ENCODE results near the gene RNASEH2C.

Gene RNASEH2C

GRCh38 chr11:65742353-65742752 is 21.8 kb upstream of the RNASEH2C start:
- H3F3A ChIP-seq (ENCODE audit: insufficient read depth, low read length), result no peaks in the 10 kb centered on the region
- no peak for DNase-seq
- H3K36me3 ChIP-seq (replicated peaks; ENCODE audit: insufficient read depth, low read length), result no peaks in the 10 kb centered on the region
- H3K9ac ChIP-seq (ENCODE audit: low read length), result no peak overlapping the region
- no peaks in the 10 kb centered on the region for H3K79me2 ChIP-seq (ENCODE audit: low read length)
- peaks cover 7% of the 10 kb centered on the region; the same call in 1 of the 2 replicates for H3K4me1 ChIP-seq (ENCODE audit: low read length)
- no peak overlapping the region for H3K4me3 ChIP-seq (ENCODE audit: low read length)
- no peaks in the 10 kb centered on the region for H3K9me2 ChIP-seq (replicated peaks; ENCODE audit: insufficient read depth, low read length)
- H3K27ac ChIP-seq (ENCODE audit: low read length), result no peak overlapping the region
- H2AFZ ChIP-seq (ENCODE audit: low read length), result no peak overlapping the region
- H3K27me3 ChIP-seq (replicated peaks; ENCODE audit: insufficient read depth, low read length), result 0 out of 2 replicates have a peak, but pooled peaks cover 6% of the 10 kb centered on the region
- TF ChIP-seq EZH2phosphoT487 (IDR thresholded peaks at IDR 0.05; ENCODE audit: low read length) (no peak), CTCF (IDR thresholded peaks at IDR 0.05; ENCODE audit: low read length) (no peak), EZH2 (optimal IDR thresholded peaks at IDR 0.05; ENCODE audit: low read depth, low read length) (no peak)
- H4K20me1 ChIP-seq (ENCODE audit: insufficient read depth, low read length), result no peaks in the 10 kb centered on the region
- no peaks in the 10 kb centered on the region for H3K9me3 ChIP-seq (replicated peaks; ENCODE audit: insufficient read depth, low read length)
- no peak overlapping the region for H3K4me2 ChIP-seq (ENCODE audit: low read depth, low read length)

GRCh38 chr11:65741185-65741584 is 20.6 kb upstream of the RNASEH2C start:
- no peak for DNase-seq
- no peak overlapping the region for H3K4me3 ChIP-seq (ENCODE audit: low read length)
- no peaks in the 10 kb centered on the region for H3F3A ChIP-seq (ENCODE audit: insufficient read depth, low read length)
- H3K27ac ChIP-seq (ENCODE audit: low read length), result no peak overlapping the region
- H3K27me3 ChIP-seq (replicated peaks; ENCODE audit: insufficient read depth, low read length), result peaks cover 16% of the 10 kb centered on the region; the same call in 1 of the 2 replicates
- peaks cover 7% of the 10 kb centered on the region; the same call in 1 of the 2 replicates for H3K4me1 ChIP-seq (ENCODE audit: low read length)
- H3K79me2 ChIP-seq (ENCODE audit: low read length), result no peaks in the 10 kb centered on the region
- no peaks in the 10 kb centered on the region for H3K9me3 ChIP-seq (replicated peaks; ENCODE audit: insufficient read depth, low read length)
- no peaks in the 10 kb centered on the region for H3K9me2 ChIP-seq (replicated peaks; ENCODE audit: insufficient read depth, low read length)
- H4K20me1 ChIP-seq (ENCODE audit: insufficient read depth, low read length), result no peaks in the 10 kb centered on the region
- TF ChIP-seq CTCF (IDR thresholded peaks at IDR 0.05; ENCODE audit: low read length) (no peak), EZH2 (optimal IDR thresholded peaks at IDR 0.05; ENCODE audit: low read depth, low read length) (no peak), EZH2phosphoT487 (IDR thresholded peaks at IDR 0.05; ENCODE audit: low read length) (no peak)
- H3K9ac ChIP-seq (ENCODE audit: low read length), result no peak overlapping the region
- H3K36me3 ChIP-seq (replicated peaks; ENCODE audit: insufficient read depth, low read length), result no peaks in the 10 kb centered on the region
- H3K4me2 ChIP-seq (ENCODE audit: low read depth, low read length), result no peak overlapping the region
- no peak overlapping the region for H2AFZ ChIP-seq (ENCODE audit: low read length)

- Histone ChIP-seq H3K9me3 (replicated peaks; ENCODE audit: insufficient read depth, low read length) (no peaks in the 10 kb centered on the region), H3K27ac (ENCODE audit: low read length) (no peak overlapping the region), H4K20me1 (ENCODE audit: insufficient read depth, low read length) (no peaks in the 10 kb centered on the region), H3F3A (ENCODE audit: insufficient read depth, low read length) (no peaks in the 10 kb centered on the region), H3K36me3 (replicated peaks; ENCODE audit: insufficient read depth, low read length) (no peaks in the 10 kb centered on the region), H3K9me2 (replicated peaks; ENCODE audit: insufficient read depth, low read length) (no peaks in the 10 kb centered on the region), H2AFZ (ENCODE audit: low read length) (no peak overlapping the region), H3K4me3 (ENCODE audit: low read length) (no peak overlapping the region), H3K9ac (ENCODE audit: low read length) (no peak overlapping the region), H3K27me3 (replicated peaks; ENCODE audit: insufficient read depth, low read length) (peaks cover 10% of the 10 kb centered on the region; the same call in 1 of the 2 replicates), H3K4me2 (ENCODE audit: low read depth, low read length) (no peak overlapping the region), H3K4me1 (ENCODE audit: low read length) (peaks cover under 1% of the 10 kb centered on the region; the same call in 1 of the 2 replicates), H3K79me2 (ENCODE audit: low read length) (no peaks in the 10 kb centered on the region)
- no peak for DNase-seq
- TF ChIP-seq CTCF (IDR thresholded peaks at IDR 0.05; ENCODE audit: low read length), result no peak
- no peak for TF ChIP-seq EZH2 (optimal IDR thresholded peaks at IDR 0.05; ENCODE audit: low read depth, low read length)
- no peak for TF ChIP-seq EZH2phosphoT487 (IDR thresholded peaks at IDR 0.05; ENCODE audit: low read length)
Observed at GRCh38 chr11:65739022-65739421, 18.4 kb upstream of the RNASEH2C start.

Measured in MM.1S (cell line).